Lung (tissue), 12 donors: Measurements from ENCODE around the gene ORC1. TPM values are rescaled to one million over a fixed set of nuclear protein-coding genes. Genes with fewer than 3 reads are reported as not detected.

Source experiments
- ATAC-seq: fragments of 200-7000 bp; cut with Tn5 transposase; one replicate; pipeline ENCODE4 v1.9.1; 2020; ENCODE audit warnings: moderate number of reproducible peaks; ENCODE audit not compliant: insufficient read depth, low FRiP score
- DNase-seq, 3 donors: peaks; one replicate each; pipeline ENCODE4 v3.0.0-alpha.2; 2013 to 2017
- H3K27ac ChIP-seq, 2 donors: one replicate each; pipeline ENCODE4 v1.5.1; 2013; ENCODE audit warnings: mild to moderate bottlenecking in 2 of 2, moderate library complexity in 2 of 2, control low read depth in 1 of 2, inconsistent platforms in 1 of 2, low read depth in 1 of 2, low read length in 1 of 2
- H3K27me3 ChIP-seq, 3 donors: one replicate each; pipeline ENCODE4 v1.5.1; 2013; ENCODE audit warnings: low read length in 2 of 3; ENCODE audit not compliant: control insufficient read depth in 3 of 3, insufficient read depth in 3 of 3
- H3K36me3 ChIP-seq, 4 donors: one replicate each; pipeline ENCODE4 v1.5.1; 2013; ENCODE audit warnings: low read length in 4 of 4, mild to moderate bottlenecking in 1 of 4, moderate library complexity in 1 of 4; ENCODE audit not compliant: control insufficient read depth in 4 of 4, insufficient read depth in 4 of 4
- H3K4me1 ChIP-seq, 5 donors: one replicate each; pipeline ENCODE4 v1.5.1; 2013; ENCODE audit warnings: low read length in 5 of 5, mild to moderate bottlenecking in 2 of 5, moderate library complexity in 1 of 5; ENCODE audit not compliant: control insufficient read depth in 5 of 5, insufficient read depth in 5 of 5
- H3K4me3 ChIP-seq: one replicate; pipeline ENCODE4 v1.5.1; 2013; ENCODE audit warnings: mild to moderate bottlenecking, control low read depth, moderate library complexity
- H3K9ac ChIP-seq, 2 donors: one replicate each; pipeline ENCODE4 v1.5.1; 2013; ENCODE audit warnings: low read length in 2 of 2, control low read depth in 1 of 2; ENCODE audit not compliant: insufficient read depth in 1 of 2
- H3K9me3 ChIP-seq, 4 donors: one replicate each; pipeline ENCODE4 v1.5.1; 2013; ENCODE audit warnings: low read length in 3 of 4, mild to moderate bottlenecking in 1 of 4, moderate library complexity in 1 of 4; ENCODE audit not compliant: control insufficient read depth in 4 of 4, insufficient read depth in 3 of 4
- WGBS, 2 donors: extraction: QIAGEN DNeasy Blood & Tissue Kit; methylation state at CpG; one replicate each; pipeline ENCODE4 v1.1.7; 2013; 5-methylcytosine and 5-hydroxymethylcytosine counted together
- polyA plus RNA-seq, 2 donors: library from polyadenylated mRNA; stranded (reverse); fragments of 200-250 nt; gene quantifications; one replicate each; pipeline ENCODE4 v1.2.1, GENCODE V29; 2013
- total RNA-seq, 2 donors: library from RNA; depleted of rRNA in 1 of 2; stranded (reverse); fragments of >200 nt in 1 of 2; gene quantifications; one replicate each; pipeline ENCODE4 v1.2.1, GENCODE V29; 2014 to 2021
- TF ChIP-seq, protein P1 (sequence below): IDR thresholded peaks from 2 replicates; pipeline ENCODE4 v1.5.1; 2012; ENCODE audit warnings: mild to moderate bottlenecking; ENCODE audit errors: control extremely low read depth, extremely low read depth
- donor health status: control.
- donor health status: control.
- donor health status: Bipolar disorder and iron deficiency.
- donor health status: healthy.
- donor health status: DM: yes; HTN: yes; CAD: no.

The ORC1 gene
- total and polyA plus RNA-seq, 4 donors = 0.59 to 2.5 (median 1.7) TPM

DNA sequence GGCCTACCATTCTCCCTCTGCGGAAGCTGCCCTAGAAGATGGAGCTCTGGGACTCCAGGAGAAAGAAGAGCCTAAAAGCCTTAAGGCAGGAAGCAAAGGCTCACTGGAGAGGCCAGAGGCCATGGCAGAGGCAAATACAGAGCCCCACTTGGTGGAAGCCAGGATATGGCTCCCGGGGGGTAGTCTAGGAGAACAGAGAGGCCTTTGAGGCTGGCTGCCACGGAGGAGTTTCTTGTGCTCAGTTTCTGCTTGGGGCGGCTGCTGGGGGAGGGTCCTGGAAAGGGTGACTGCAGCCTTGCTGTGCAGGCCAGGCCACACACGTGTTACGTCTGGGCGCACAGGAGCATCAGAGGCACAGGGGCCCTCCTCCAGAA lies 43.6 kb downstream of the ORC1 start:
- no peaks in the 10 kb centered on the region for H3K9me3 ChIP-seq
- peaks cover 43 to 68% (median 49%) of the 10 kb centered on the region in 4 donors for H3K36me3 ChIP-seq
- H3K4me1 ChIP-seq = peaks cover 0 to 11% (median 5%) of the 10 kb centered on the region in 5 donors
- no peak overlapping the region for H3K27ac ChIP-seq
- 97 to 100% methylated on average over 6 to 7 of the region's 7 CpGs for WGBS, 2 donors
- no peak overlapping the region for H3K4me3 ChIP-seq
- no peaks in the 10 kb centered on the region for H3K27me3 ChIP-seq
- TF ChIP-seq, protein P1, sequence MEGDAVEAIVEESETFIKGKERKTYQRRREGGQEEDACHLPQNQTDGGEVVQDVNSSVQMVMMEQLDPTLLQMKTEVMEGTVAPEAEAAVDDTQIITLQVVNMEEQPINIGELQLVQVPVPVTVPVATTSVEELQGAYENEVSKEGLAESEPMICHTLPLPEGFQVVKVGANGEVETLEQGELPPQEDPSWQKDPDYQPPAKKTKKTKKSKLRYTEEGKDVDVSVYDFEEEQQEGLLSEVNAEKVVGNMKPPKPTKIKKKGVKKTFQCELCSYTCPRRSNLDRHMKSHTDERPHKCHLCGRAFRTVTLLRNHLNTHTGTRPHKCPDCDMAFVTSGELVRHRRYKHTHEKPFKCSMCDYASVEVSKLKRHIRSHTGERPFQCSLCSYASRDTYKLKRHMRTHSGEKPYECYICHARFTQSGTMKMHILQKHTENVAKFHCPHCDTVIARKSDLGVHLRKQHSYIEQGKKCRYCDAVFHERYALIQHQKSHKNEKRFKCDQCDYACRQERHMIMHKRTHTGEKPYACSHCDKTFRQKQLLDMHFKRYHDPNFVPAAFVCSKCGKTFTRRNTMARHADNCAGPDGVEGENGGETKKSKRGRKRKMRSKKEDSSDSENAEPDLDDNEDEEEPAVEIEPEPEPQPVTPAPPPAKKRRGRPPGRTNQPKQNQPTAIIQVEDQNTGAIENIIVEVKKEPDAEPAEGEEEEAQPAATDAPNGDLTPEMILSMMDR = no peak
- DNase-seq (no peak), ATAC-seq (no peak)
- H3K9ac ChIP-seq = no peak overlapping the region

DNA sequence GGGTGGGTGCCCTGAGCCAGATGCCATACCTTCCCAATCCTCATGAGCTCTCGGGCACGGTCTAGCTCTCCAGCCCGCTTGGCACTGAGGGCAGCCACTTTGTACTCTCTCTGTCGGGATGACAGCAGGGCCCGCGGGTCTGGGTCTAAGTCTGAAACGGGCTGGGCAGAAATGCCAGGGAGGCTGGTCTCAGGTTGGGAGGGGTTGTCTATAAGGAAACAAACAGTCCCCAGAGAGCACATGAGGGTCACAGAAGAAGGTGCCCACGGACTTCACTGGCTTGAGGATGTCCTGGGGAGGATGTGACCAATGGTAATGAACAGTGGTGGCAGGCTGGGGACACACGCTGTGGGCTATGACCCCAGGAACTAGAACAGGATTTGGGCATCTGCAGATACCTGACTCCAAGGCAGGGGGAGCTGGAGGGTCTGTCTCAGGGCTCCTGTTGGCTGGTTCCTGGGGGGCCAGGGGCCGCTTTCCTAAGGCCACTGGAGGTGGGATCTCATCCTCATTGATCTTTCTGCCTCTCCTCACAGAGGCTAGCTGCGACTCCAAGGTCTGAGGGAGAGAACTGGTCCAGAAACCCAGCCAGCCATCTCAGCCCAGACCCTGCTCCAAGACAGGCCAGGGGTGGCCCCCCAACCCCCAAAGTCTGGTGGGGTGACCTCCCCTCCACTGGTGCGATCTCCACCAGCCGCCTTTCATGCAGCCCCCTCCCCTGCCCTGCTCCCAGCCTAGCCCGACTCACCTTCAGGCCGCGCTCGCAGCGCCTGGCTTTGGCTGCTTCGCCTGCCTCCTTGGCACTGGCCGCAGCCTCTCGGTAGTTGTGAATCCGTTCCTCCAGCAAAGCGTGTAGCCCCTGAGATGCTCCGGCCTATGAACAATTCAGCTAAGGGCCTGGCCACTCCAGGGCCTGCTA lies 44.3 kb downstream of the ORC1 start:
- Histone ChIP-seq H3K36me3 (peaks cover 43 to 74% (median 55%) of the 10 kb centered on the region in 4 donors), H3K27me3 (no peaks in the 10 kb centered on the region), H3K4me1 (peaks cover 0 to 6% (median 5%) of the 10 kb centered on the region in 5 donors), H3K9ac (no peak overlapping the region), H3K9me3 (no peaks in the 10 kb centered on the region), H3K4me3 (no peak overlapping the region), H3K27ac (no peak overlapping the region)
- TF ChIP-seq, protein P1 = no peak
- WGBS, 2 donors = 96 to 98% methylated on average over 24 of the region's 24 CpGs
- ATAC-seq = no peak
- DNase-seq = no peak

DNA sequence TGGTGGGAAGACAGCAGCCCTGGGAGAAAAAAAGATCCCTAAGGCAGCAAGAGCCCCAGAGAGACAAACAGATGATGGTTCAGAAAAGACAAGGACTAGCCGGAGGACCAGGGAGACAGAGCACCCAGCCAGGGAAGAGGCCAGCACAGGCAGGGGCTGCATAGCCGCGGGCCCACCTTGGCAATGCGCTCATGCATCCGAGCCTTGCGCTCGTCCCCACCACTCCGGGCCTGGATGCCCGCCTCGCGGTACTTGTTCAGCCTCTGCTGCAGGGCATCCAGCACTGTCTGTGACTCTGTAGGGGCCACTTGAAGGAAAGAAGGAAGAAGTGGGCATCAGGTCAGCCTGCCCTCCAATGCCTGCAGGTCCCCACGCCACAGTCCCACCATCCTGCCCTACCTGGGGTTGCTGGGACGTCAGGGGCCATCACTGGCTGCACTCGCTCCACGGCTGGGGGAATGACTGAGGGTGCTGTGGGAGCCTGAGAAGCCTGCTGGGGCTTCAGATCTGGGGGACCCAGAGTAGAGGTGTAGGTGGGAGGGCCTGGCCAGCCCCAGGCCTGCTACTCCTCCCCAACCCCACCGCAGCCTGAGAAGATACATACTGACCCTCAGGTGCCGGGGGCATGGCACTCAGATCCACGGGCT lies 45.2 kb downstream of the ORC1 start:
- Histone ChIP-seq H3K36me3 (peaks cover 45 to 83% (median 60%) of the 10 kb centered on the region in 4 donors), H3K27ac (no peak overlapping the region), H3K9ac (no peak overlapping the region), H3K4me3 (no peak overlapping the region), H3K4me1 (no peaks in the 10 kb centered on the region), H3K27me3 (no peaks in the 10 kb centered on the region), H3K9me3 (no peaks in the 10 kb centered on the region)
- TF ChIP-seq, protein P1 = no peak
- WGBS, 2 donors = 96 to 97% methylated on average over 18 of the region's 18 CpGs
- no peak for DNase-seq
- ATAC-seq = no peak
